ENCODE results near the gene PARP12.

DNA sequence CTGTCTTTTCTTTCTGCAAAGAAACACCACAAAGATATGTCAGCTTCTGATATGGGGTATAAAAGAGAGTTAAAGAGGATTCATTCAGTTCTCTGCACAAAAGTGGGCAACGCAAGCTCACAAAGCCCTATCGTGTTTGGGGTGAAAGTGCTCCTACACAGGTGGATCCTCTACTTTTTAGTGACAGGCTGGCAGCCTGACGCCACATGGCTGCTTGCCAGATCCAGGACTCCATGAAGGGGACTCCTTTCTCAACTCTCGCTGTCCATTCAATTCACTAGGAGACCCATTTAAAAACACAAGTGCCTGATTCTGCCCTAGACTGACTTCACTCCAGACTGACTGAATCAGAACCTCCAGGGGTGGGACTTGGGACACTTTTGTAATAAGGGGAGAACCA lies 8.0 kb downstream of the PARP12 start:
- TF ChIP-seq ZNF217 (IDR thresholded peaks at IDR 0.05): no peak
- TF ChIP-seq, protein P1, sequence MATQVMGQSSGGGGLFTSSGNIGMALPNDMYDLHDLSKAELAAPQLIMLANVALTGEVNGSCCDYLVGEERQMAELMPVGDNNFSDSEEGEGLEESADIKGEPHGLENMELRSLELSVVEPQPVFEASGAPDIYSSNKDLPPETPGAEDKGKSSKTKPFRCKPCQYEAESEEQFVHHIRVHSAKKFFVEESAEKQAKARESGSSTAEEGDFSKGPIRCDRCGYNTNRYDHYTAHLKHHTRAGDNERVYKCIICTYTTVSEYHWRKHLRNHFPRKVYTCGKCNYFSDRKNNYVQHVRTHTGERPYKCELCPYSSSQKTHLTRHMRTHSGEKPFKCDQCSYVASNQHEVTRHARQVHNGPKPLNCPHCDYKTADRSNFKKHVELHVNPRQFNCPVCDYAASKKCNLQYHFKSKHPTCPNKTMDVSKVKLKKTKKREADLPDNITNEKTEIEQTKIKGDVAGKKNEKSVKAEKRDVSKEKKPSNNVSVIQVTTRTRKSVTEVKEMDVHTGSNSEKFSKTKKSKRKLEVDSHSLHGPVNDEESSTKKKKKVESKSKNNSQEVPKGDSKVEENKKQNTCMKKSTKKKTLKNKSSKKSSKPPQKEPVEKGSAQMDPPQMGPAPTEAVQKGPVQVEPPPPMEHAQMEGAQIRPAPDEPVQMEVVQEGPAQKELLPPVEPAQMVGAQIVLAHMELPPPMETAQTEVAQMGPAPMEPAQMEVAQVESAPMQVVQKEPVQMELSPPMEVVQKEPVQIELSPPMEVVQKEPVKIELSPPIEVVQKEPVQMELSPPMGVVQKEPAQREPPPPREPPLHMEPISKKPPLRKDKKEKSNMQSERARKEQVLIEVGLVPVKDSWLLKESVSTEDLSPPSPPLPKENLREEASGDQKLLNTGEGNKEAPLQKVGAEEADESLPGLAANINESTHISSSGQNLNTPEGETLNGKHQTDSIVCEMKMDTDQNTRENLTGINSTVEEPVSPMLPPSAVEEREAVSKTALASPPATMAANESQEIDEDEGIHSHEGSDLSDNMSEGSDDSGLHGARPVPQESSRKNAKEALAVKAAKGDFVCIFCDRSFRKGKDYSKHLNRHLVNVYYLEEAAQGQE (IDR thresholded peaks at IDR 0.05; ENCODE audit: low read depth, low read length): no peak
- TF ChIP-seq MYC (IDR thresholded peaks at IDR 0.05; ENCODE audit: insufficient read depth, insufficient read length, insufficient replicate concordance, low read length, severe bottlenecking): no peak
- TF ChIP-seq GABPA (IDR thresholded peaks at IDR 0.05; ENCODE audit: low read depth): no peak
- TF ChIP-seq ZNF274 (IDR thresholded peaks at IDR 0.05; ENCODE audit: insufficient read depth, insufficient read length): no peak
- no peak for TF ChIP-seq SUZ12 (IDR thresholded peaks at IDR 0.05; ENCODE audit: unreplicated experiment)
- no peak for TF ChIP-seq POLR2A (IDR thresholded peaks at IDR 0.05; ENCODE audit: low read depth, low read length)
- TF ChIP-seq BCL11A (IDR thresholded peaks at IDR 0.05; ENCODE audit: low read depth, low read length): no peak
- TF ChIP-seq SP1 (IDR thresholded peaks at IDR 0.05; ENCODE audit: low read depth, low read length): no peak
- TF ChIP-seq, protein P2, sequence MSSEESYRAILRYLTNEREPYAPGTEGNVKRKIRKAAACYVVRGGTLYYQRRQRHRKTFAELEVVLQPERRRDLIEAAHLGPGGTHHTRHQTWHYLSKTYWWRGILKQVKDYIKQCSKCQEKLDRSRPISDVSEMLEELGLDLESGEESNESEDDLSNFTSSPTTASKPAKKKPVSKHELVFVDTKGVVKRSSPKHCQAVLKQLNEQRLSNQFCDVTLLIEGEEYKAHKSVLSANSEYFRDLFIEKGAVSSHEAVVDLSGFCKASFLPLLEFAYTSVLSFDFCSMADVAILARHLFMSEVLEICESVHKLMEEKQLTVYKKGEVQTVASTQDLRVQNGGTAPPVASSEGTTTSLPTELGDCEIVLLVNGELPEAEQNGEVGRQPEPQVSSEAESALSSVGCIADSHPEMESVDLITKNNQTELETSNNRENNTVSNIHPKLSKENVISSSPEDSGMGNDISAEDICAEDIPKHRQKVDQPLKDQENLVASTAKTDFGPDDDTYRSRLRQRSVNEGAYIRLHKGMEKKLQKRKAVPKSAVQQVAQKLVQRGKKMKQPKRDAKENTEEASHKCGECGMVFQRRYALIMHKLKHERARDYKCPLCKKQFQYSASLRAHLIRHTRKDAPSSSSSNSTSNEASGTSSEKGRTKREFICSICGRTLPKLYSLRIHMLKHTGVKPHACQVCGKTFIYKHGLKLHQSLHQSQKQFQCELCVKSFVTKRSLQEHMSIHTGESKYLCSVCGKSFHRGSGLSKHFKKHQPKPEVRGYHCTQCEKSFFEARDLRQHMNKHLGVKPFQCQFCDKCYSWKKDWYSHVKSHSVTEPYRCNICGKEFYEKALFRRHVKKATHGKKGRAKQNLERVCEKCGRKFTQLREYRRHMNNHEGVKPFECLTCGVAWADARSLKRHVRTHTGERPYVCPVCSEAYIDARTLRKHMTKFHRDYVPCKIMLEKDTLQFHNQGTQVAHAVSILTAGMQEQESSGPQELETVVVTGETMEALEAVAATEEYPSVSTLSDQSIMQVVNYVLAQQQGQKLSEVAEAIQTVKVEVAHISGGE (CRISPR knock-in tag; IDR thresholded peaks at IDR 0.05): no peak
- TF ChIP-seq ZNF384 (IDR thresholded peaks at IDR 0.05; ENCODE audit: borderline replicate concordance, low read depth, low read length): no peak
- TF ChIP-seq EP300 (IDR thresholded peaks at IDR 0.05; ENCODE audit: borderline replicate concordance in 1 of 2, control insufficient read depth in 1 of 2, low read depth in 2 of 2, low read length in 2 of 2): no peak
- TF ChIP-seq EZH2 (IDR thresholded peaks at IDR 0.05; ENCODE audit: borderline replicate concordance, control insufficient read depth, low read depth, low read length): no peak
- no peak for TF ChIP-seq IKZF2 (IDR thresholded peaks at IDR 0.05)
